ENCODE measurements around the gene FOXO3.
"Not testable (repeated sequence)": the region's sequence is repeated elsewhere in the genome, so short reads cannot be mapped to it uniquely, and the experiment has no call there.

FOXO3 gene

GRCh38 chr6:108635505-108636226 is 74.9 kb downstream of the FOXO3 start:
- DNase-seq: peak; percentile 76

- no peak for DNase-seq
Observed at GRCh38 chr6:108637963-108638362, 77.2 kb downstream of the FOXO3 start.

- DNase-seq: no peak
Observed at GRCh38 chr6:108638993-108639392, 78.3 kb downstream of the FOXO3 start.

- DNase-seq: no peak
Observed at GRCh38 chr6:108640104-108640503, 79.4 kb downstream of the FOXO3 start.

DNA sequence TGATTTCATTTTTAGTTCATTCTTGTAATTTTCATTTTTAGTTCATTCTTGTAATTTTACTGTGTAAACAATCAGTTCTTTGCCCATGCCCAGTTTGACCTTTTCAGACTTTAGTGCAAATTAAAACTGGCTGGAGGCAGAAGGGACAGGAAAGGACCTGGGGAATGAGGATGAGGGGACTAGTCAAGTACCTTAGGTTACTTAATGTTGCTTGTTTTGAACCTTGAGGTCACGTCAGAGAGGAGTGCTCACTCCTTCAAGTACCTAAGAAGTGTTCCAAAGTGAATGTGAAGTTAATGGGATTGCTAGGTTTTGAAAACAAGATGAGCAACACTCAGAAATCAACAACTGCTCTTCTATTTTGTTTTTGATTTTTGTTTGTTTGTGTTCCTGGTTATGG is 82.5 kb downstream of the FOXO3 start:
- no peak for DNase-seq

DNA sequence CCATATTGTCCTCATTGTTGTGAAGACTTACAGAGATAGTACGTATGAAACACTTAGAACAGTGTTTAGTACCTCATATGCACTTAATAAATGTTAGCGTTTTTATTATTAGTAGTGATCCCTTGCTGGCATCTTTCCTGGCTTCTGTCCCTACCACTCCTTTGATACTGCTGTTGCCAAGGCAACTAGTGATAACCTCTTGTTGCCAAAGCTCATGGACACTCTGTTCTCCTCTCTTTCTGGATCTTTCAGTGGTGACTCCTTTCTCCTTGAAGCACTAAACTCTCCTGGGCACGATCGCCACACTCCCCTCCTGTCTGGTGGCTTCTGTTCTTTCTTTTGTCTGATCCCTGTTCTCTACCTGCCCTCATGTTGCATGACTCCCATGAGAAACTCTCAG is 83.5 kb downstream of the FOXO3 start:
- DNase-seq: no peak

GRCh38 chr6:108648191-108648590 is 87.5 kb downstream of the FOXO3 start:
- no peak for DNase-seq

- DNase-seq: no peak
Observed at GRCh38 chr6:108650325-108650724, 89.6 kb downstream of the FOXO3 start.

DNA sequence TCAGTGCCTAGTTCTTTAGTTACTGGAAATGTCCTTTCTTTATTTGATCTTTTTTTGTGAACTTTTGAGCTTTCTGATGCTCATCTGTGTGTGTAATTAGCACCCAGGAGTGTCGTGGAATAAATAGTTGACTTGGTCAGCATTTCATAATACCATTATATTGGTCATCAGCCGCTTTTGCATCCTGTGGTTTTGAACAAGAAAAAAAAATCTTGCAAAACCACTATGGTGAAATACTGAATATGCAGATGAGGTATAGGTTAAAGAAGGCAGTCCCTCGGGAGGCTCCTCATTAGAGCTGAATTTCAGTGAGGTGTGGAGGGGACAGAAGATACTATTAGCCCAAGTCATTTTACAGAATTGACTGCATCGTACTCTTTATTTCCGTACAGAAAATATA is 90.1 kb downstream of the FOXO3 start:
- peak; percentile 18 for DNase-seq

DNA sequence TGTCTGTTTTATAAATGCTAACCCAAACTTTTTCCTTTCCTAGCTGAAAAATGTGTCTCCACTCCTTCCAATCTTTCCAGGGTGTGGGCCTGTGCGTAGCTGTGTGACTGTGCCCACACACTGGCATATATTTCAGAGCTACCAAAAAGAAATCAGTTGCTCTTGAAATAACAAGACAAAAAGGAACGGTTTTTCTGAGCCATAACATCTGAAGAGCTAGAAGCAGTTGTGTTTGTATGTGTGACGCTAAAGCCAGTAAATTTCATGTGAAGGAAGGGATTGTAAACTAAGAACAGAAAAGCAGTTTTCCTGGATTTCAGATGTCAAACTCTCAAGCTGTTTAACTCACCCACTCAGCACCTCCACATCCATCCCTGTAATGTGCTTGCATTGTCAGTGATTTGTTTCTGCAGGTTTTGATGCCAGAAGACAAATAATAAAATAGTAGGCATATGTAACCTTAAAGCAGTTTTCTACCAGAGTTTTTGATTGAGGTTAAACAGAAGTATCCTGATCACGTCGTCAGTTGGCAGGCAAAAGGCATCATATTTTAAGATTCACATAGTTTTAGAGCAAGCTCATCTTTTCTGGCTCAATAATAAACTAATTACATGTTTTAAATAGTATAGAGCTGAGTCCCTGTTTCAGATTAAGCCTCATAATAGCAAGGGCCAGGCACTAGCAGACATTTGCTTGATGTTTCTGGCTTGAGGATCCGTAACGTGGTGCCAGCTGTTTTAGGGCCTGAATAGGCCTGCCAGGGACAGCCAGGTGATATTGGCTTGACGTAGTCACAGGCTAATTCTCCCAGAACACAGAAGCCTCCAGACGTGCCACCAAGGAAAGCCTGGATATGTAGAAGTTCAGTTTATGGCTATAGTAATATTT is 90.9 kb downstream of the FOXO3 start:
- DNase-seq: no peak

GRCh38 chr6:108652375-108652774 is 91.7 kb downstream of the FOXO3 start:
- no peak for DNase-seq

- no peak for DNase-seq
Observed at GRCh38 chr6:108653949-108654348, 93.2 kb downstream of the FOXO3 start.

DNA sequence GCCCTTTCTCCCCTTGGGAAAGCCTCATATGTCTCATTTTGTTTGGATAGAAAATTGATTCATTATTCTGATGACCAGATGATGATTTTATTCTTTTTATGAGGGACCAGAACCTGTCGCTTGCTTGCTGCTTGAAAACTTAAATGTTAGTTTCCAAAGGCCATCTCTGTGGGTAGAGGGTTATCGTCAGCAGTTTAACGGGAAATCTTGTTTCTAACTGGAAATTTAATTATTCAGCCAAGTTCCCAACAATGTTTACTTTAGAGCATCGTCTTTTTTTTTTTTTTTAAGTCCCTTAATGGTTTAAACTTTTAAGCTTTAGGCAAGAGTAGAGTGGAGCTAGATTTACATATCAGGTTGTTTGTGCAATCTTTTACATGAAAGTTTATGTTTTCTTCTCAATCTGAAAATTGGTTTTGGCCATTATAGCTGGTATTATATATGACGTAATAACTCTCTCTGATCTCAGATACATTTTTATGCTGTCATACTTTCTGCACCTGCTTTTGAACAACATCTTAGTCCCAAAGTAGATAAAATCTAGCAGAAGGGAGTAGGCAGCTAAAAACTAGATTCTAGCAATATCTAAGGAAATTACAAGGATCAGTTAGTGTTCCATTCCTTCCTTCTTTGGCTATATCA is 93.9 kb downstream of the FOXO3 start:
- no peak for DNase-seq

DNA sequence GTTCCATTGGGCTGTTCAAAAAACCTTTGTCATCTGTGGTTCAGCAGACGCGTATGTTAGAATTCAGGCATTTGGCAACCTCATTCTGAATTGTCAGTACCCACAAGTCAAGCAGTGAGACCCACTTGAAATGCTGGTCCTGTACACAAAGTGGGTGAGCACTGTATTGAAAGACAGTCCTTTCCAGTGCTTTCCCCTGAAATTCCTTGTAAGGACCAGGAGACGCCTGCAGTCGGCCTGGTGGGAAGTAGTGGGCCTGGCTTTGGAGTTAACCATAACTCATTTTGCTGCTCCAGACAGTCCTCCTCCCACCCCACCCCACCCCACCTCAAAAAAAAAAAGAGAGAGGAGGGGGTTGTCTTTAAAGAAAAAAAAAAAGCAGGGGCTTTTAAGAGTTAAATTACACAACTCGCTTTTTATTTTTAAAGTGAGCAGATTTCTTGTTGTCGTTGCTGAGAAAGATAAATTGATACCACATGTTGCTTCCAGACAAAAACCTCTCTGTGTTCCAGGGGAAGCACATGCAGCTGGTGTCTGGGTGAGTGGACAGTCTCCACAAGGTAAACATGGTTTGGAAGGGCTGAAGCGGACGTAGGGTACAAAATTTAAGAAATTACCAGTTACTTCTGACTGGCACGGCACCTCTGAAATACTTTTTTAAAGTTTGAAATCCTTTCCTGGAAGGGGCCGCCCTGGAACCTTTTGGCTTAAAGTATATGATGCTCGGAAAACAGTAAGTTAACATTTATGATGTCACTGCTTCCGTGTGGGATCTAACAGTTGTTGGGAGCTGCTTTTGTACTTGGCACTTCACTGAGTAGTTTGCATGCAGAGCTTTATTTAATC is 95.3 kb downstream of the FOXO3 start:
- DNase-seq: no peak

- no peak for DNase-seq
Observed at GRCh38 chr6:108656836-108657235, 96.1 kb downstream of the FOXO3 start.

DNA sequence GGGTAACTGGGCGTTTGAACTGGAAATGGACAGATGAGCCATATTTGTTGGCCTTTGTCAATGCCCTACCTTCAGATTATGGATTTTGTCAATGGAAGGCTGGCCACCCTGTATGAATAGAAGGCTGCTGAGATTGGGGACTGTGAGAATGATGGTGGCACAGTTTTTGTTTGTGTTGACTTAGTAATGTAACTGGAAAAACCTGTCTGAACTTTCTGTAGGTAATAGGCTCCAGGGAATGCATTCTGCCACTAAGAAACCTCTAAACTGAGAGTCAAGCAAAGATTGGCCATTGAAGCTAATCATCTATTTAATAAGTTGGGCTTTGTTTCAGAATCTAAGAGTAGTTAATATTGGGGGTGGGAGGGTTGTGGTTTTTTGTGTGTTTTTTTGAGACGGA is 97.5 kb downstream of the FOXO3 start:
- DNase-seq: no peak

- DNase-seq: not testable (repeated sequence)
Observed at GRCh38 chr6:108658785-108659184, 98.1 kb downstream of the FOXO3 start.

- DNase-seq: no peak
Observed at GRCh38 chr6:108660251-108660650, 99.5 kb downstream of the FOXO3 start.

DNA sequence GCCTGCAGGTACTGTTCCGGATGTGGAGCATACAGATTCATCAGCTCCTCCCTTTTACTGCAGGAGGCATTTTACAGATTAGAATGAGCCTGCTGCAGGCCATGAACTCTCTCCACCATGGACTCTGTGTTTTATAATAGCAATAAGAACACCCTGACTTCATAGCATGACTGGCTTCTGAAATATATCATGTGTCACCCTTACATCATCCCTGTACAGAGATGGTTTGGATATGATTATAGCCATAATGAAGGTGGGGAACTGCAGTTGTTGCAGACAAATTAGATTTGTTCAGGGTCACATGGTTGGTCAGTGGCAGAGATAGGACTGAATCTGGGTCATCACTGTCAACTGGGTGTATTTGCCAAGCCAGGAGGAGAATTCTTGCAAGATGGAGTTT is 100.7 kb downstream of the FOXO3 start:
- peak; percentile 80 for DNase-seq

- DNase-seq: no peak
Observed at GRCh38 chr6:108661982-108662381, 101.3 kb downstream of the FOXO3 start.

DNA sequence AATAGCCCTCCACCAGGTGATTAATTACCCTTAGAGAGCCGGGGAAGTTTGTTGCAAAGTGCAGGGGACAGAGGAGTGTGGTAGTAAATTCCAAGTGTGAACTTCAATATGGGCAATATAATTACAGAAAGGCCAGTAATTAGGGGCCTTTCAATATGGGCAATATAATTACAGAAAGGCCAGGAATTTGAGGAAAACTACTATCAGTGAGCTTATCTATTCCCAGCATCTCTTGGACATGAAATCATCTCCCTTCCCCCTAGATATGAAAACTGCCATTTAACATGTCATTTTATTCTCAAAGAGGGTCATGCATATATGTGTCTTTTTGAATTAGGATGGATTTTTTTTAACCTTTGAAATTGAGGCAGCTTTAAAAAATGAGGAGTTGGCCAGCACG is 102.0 kb downstream of the FOXO3 start:
- no peak for DNase-seq

GRCh38 chr6:108663494-108664064 is 102.9 kb downstream of the FOXO3 start:
- not testable (repeated sequence) for DNase-seq

All from OCI-M1 (cell line).